NCI-H526 treated with DMSO at 0.1 percent for 48 hours (cell line): ENCODE measurements around the gene SLC24A3.

Source experiments
- DNase-seq: peaks from one replicate; lab custom pipeline; 2025; lab: John Stamatoyannopoulos, UW

The SLC24A3 gene

DNA sequence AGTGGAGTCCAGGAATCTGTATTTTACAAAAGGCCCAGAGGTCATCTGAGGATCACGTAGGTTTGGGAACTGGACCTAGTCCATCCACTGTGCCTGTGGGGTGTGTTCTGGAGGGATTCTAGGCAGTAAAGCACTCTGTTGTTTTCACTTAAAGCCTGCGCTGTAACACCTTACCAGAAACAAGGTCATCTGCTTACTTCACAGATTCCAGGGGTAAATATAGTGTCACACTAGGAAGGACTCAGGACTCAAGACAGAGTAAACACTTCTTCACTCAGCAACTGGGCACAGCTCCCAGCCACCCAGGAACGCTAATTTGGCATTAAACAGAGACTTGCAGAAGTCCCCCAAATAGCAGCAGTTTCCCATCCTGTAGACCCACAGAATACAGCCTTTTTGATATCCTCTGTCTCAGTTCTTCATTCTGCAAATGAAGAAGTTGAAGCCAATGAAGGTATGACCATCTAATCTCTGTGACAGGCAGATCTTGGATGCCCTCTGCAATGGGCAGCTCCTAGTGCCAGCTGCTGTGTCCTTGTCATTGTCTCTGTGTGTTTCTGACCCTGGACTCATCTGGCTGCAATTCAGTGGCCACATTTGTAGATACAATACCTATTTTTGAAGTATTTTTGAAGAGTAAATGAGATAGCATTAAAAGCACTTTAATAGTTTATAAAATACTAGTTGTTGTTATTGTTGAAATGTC lies 129.1 kb downstream of the SLC24A3 start:
- DNase-seq: no peak

DNA sequence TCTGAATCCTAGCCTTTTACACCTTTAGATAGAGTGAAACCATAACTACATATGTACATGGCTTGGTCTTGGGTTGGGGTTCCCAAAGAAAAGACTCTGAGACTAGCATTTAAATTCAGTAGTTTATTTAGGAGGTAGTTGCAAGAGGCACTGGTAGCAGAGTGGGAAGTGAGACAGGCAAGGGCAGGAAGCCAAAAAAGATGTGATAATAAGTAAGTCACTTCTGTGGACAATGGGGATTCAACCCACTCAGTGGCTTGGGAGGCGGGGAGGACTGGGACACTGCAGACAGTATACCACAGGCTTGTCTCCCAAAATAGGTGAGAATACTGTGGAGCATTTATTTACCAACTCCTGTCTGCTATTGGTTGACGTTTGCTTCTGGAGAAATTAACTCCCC lies 131.9 kb downstream of the SLC24A3 start:
- no peak for DNase-seq

DNA sequence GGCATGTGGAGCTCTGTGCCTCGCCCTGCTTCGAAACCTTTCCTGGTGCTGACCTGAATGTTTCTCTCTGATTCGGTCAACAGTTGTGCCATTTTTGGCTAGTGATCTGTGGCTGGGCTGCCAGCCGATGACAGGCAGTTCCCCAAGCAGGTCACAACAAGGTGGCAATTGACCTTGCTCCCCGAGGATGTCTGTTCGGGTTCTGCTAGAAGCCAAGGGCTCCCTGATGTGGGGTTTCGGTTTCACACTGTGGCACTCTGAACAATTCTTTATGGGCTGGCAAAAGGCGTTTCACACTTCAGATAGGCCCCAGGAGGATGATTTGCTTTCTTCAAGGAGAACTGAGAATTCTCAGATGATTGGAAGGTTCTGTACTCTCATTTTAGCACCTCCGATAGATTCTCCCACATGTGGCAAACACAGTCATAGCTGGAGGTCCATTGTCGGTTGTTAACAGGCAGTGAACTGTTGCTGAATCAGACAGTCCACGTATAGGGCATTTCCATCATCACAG lies 135.6 kb downstream of the SLC24A3 start:
- DNase-seq: no peak

DNA sequence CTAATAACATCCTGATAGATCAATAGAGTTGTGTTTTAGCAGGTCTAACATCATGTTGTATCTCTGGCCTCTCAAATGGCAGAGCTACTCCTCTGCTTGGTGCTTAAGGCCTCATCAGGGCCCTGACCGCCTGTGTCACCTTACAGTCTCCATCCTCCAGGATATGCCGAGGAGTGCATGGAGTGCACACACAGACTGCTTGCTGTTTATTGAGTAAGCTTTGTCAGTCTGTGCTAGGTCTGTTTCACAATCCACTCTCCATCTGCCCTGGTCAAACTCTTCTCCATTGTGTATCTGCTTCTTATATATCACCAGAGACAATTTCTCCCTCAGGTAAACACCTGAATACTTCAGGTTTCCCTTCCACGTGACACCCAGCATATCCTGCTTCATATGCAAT lies 136.1 kb downstream of the SLC24A3 start:
- DNase-seq: no peak

DNA sequence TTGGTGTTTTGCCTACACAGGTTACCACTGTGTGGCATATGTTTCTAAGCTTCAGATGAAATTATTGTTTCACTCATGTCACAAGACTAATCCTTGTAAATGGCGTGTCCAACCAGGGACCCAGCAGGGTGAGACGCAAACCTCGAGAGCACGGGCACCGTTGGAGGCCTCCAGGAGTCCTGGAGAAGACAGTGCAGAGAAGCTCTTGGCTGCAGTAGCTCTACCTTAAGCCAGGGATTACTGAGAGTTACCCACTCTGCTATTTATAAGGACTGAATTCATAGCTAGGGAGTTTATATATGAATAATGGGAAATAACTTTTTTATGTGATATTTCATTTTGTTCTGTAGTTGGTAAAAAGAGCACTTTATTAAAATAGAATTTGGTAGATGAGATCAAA lies 137.4 kb downstream of the SLC24A3 start:
- DNase-seq: no peak

DNA sequence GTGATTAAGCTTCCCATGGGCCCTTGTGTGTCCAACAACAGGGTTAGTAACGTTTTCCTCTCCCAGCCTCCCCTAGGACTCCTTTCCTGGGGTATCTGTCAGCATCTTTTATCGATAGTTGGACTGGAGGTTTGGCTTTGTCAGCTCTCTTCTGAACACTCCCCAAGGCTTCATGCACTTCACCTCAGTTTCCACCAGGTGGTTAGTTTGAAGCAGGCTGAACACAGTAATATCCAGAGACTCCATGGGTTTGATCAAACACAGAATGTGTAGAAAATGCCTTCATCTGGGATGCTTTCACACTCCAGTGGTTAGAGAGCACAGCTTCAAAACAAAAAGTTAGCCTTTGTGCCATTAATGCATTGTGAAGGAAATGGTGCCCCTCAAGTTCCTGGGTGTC lies 139.1 kb downstream of the SLC24A3 start:
- DNase-seq: no peak

DNA sequence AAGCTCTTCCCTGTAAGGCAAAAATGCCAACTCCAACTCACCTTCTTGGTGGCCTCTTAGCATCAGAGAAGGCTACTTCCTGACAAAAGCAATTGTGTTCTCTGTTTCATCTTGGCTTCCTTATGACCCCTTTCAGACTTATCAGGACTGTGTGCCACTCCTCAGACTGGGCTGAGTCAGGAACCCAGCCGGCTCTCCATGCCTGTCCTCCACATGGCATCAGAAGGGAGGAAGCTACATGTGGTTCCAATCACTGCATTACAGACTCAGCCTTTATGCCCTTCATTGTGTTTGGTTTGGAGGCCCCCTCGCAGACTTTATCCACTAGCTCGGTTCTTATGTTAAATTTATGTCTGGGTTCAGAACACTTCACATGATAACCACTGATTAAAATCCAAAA lies 142.5 kb downstream of the SLC24A3 start:
- no peak for DNase-seq

DNA sequence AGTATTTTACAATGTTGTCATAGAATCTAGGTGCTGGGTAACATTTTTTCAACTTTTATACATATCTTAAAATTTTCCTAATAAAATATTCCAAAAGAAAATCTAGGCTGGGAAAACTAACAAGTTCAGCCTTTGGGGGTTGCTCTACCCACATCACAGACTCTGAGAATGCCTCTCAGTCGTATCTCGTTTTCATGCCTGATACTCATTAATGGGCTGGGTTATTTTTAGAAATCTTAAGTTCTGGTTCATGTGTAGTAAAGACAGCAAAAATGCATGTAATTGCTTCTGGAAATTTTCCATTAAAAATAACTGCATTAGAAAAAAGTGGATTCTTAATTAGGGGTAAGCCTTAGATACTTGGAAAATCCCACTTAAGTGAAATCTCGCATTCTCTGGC lies 149.3 kb downstream of the SLC24A3 start:
- DNase-seq: no peak

DNA sequence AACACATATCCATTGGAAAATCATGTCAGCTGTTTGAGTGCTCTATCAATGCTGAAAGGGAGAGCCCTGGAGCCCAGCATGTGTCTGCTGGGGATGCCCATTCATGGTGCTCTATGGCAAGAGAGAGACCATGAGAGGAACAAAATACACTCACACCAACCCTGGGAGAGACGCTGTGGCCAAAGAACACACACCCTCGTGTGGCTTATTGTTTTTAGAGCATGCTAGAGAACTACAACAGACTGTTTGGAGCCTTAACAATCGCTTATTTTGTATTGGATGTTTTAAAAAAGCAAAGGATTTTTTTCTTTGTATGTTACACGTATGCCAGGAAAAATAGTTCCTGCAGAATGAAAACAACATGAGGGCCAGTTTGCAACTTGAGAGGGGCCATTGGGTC lies 151.0 kb downstream of the SLC24A3 start:
- no peak for DNase-seq

DNA sequence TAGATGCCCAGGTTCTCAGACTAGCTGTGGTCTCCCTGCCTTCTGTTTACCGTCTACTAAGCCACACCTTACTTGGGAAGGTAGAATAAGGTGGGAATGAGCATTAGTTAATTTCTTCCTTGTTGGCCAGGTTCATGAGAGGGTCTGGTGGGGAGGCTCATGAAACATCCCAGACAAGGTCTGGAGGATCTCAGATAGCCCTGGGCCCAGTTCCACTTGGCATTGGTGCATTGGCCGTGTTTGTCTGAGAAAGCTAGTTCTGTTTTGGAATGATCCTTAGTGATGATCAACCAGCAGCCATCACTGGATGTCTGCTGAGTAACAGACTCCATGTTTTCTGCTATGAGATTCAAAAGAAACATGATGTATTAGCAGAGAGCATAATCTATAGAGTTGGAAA lies 155.1 kb downstream of the SLC24A3 start:
- DNase-seq: no peak

DNA sequence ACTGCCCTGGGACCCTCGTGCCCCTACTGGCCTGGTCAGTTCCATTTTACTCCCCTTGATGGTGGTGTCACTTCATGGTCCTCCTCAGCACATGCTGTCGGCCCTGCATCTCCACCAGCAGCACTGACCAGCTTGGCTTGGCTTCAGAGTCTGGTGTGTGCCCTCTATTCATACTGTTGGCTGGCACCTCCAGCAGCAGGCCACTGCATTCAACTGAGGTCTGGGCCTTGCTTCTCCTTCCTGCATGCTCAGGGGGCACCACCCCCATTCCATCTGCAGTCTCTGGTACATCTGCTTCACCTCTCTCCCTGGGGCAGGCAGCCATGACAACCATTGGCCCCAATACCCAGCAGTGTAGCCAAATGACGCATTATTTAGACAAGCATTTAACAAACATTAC lies 155.9 kb downstream of the SLC24A3 start:
- DNase-seq: no peak

DNA sequence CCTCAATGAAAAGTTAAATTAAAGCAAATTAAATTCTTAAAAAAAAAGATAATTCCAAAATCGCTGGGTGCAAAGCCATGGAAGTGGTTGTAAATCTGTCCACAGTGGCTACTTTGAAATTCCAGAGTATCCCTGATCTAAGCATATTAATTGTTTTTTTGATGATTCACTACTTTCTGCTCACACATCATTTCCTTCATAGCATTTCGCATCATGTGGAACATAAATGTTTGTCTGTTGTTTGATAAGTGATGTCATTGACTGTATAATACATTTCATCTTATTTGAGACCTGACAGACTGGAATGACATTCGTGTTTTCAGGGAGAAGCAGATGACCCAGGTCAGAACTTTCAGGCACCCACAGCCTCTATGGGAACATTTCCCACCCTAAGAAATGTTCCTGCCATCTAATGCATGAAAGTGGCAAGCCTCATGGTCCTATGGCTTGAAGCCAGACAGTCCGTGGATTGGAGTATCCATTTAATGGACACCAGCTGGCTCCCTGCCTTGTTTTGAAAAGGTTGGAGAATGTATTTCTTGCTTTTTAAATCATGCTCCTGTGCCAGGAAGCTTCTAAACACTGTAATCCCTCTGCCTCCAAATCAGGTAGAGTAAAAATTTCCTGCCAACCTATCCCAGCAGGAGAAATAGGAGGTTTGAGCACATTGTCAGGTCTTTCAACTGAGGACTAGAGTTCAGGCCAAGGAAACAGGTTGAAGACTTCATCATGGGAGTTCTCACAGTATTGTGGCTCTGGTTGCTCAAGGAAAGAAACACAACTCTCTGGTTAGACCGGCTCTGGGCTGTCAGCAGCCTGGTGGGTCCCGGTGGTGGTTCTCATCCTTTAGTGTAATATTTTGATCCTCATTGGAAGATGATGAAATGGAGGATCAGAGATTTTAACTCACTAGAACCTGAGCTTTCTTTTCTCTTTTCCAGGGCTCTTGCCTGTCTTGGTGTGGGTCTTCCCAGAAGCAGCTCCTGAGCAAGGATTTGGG lies 157.9 kb downstream of the SLC24A3 start:
- no peak for DNase-seq

DNA sequence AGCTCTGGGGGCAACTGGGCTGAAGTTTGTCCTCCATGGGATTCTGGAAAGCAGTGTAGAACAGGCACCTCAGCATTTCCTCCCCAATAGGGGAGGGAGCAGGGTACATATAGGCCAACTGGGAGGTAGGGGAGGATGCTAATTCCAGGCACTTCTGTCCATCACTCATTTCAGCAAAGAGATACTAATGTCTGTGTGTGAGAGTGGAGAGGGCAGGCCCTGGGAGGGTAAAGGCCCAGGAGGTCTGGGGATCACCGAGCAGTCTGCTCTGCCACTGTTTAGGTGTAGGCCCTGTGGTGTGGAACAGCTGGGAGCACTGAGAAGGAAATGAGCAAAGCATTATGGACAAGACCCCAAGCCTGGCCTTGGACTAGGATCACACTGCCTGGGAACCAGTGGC lies 158.7 kb downstream of the SLC24A3 start:
- DNase-seq: no peak

DNA sequence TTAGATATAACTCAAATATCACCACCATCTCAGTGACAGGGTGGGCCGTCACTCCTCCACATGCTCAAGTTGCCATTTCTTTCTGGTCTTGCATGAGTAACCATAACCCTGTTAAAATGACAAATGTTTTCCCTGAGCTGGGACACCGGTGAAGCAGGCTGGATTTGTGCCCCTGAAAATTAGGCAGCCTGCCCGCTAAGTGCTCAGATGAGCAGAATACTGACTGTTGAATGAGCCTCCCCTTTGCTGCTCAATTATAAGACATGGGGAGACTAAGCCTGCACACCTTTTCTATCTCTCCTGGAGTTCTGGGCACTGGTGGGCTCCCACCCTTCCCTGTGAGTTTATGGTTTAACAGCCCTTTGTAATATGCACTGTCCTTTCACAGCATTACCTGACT lies 161.8 kb downstream of the SLC24A3 start:
- DNase-seq: no peak

DNA sequence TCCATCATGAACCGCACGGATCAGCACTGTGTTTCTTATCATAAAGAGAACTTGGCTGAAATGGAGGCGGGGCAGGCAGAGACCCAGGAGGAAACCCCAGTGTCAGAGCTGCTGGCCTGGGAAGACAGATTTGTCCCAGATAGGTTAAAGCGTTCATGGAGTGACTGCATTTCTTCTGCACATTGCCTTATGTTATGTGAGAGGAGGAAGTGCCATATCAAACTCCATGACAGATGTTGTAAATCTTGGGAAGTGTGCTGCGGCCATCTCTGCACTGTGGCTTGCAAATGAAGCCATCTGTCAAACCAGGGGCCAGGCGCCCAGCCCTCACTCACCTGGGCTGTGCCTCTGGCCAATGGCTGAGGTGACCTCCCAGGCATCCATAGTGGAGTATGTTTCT lies 163.0 kb downstream of the SLC24A3 start:
- no peak for DNase-seq

DNA sequence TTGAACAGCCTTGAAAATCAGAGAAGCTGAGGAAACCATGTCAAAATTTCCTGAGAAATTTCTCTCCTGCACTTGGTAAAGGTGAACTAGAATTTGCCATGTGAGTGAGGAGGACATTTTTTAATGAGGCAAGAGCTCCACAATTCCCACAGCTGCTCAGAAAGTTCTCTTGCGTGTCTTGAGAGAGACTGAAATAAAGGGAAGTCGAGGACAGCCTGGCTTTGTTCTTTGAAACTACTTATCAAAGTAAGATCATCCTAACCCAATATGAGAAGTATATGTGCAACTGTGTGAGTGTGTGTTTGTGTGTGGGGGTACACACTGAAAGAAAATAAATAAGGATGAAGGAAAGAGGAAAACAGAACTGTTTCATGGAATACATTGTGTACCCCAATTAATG lies 163.4 kb downstream of the SLC24A3 start:
- DNase-seq: no peak

DNA sequence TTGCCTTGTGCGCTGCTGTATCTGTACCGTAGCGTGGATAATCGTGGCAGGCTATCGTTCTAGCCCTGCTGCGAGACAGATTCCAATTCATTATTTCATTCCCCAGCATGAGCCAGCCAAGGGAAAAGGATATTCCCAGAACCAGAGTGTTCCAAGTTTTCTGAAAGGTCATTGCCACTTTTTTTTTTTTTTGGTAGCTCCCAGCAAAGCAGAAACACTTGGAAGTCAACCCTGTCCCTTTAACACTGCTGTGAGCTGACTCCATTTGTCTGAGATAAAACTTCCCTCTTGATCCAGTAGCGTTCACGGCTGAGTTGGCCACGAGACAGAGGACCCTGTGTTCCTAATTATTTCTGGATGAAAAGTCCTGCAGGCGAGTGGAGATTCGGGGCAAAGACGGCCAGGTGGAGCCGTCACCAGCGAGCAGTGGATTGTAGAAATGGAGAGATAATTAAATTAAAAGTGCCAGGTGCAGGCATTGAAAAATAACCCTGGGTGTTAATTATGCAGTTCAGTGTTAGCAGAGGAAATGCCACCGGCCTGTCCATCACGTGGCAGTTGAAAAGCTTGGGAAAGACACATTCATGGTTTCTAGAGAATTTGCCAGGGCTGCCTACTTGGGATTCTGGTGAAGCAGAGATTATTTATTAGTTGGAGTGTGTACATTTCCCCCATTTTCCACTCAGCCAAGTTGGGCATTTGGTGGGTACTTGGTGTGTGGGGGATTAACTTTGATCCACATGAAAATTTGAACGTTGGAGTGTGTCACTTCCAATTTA lies 164.2 kb downstream of the SLC24A3 start:
- DNase-seq: no peak

DNA sequence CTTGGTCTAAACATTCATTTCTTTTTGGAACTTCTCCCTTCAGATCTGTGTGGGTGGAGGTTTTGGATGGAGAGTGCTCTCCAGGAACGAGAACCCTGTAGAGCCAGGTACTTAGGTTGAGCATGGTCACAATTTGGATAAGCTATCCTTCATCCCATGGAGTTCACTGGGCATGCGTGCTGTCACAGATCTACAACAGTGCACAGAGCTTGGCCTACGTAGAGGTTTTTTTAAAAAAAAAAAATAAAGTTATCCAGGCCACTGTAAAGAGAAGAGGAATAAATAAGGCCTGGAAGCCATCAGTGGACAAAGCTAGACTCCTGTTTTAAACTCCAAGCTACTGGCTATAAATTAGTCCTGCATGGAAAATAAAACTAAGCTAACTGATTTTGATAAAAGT lies 165.6 kb downstream of the SLC24A3 start:
- DNase-seq: no peak

DNA sequence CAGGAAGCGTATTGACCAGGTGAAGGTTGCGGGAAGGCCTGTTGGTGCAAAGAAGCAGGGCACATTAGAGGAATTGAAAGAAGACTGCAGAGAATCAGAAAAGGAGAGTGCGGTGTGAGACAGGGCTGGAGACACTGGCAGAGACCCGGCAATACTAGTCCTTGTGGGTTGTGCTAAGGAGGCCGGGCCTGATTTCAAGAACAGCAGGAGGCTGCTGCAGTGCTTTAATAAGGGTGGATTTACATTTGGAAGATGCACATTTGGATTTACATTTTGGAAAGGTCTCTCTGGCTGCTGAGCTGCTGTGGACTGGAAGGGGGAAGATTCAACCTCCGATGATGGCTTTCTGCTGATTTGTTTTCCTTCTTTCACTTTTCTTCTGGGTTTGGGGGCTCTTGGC lies 167.8 kb downstream of the SLC24A3 start:
- DNase-seq: no peak

DNA sequence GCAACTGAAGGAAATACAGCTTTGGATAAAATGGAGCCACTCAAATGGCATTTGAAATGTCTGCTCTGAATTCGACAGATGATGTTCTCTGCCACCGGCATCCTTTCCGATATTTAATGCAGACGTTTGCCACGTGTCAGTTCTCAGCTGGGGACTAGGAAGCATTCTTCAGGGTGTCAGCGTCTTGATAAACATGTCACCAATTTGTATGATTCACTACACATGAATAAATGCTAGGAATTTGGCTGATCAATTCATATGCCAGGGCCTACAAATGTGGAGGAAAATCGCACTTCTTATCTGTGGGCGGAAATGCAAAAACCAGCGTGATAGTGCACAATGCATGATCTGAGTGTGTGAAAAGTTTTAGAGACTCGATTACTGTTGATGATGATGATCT lies 169.5 kb downstream of the SLC24A3 start:
- DNase-seq: no peak

DNA sequence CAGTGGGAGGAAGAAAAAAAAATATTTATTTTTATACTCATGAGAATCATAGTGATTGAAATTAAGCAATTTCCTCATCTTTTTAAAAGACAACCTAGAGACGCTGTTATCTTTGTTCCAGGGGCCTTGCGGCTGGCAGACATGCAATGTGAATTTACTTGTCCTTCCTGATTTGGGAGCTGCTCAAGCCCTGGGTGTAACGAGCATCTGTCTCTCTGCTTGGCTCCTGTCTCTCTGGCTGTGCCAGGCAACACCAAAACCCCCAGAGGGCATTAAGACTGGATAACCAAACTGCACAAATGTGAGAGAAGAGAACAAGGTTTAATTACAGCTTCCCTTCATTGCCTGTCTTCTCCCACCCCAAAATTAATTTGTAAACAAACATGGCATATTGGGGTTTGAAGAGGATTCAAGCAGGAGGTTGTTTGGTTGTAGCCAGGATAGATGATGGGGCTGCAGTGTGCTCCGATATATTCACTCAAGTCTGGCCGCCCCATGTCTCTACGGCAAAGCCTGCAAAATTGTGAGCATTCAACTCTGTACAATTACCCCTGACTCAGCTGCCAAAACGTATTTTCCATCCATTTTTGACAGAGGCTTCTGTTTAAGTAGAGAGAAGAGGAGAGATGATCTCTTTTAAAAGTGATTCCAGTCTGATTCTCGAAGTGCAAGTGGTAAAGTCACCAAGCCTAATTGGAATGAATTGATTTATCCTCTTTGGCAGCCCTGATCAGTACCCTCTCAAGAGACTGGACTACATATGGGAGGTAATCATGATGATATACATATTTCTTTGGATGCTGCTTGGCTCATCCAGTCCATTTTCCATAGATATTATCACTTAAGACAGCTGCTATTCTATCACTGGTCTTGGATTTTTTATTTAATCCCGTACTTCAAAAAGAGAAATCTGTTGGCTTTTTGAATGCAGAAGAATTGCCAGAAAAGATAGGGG lies 170.2 kb downstream of the SLC24A3 start:
- DNase-seq: no peak
